Mesendoderm (in vitro differentiated cells): ENCODE measurements around the gene PTPRG.

Experiments used
- DNase-seq: peaks from one replicate; pipeline ENCODE4 v3.0.0; 2013
- H2AK5ac ChIP-seq: 2 replicates; pipeline ENCODE4 v1.6.1; 2013; ENCODE audit warnings: low read length, inconsistent platforms
- H2BK120ac ChIP-seq: 2 replicates; pipeline ENCODE4 v1.6.1; 2013; ENCODE audit warnings: low read depth, mild to moderate bottlenecking, low read length, moderate library complexity, mixed read lengths
- H2BK15ac ChIP-seq: replicated peaks from 2 replicates; pipeline ENCODE4 v1.6.1; 2013; ENCODE audit warnings: low read depth, mild to moderate bottlenecking, moderate library complexity
- H2BK5ac ChIP-seq: 2 replicates; pipeline ENCODE4 v1.6.1; 2013; ENCODE audit warnings: low read length, inconsistent platforms
- H3K18ac ChIP-seq: 2 replicates; pipeline ENCODE4 v1.6.1; 2013; ENCODE audit warnings: mild to moderate bottlenecking, low read length, mixed read lengths
- H3K23ac ChIP-seq: one replicate; pipeline ENCODE4 v1.6.1; 2013; ENCODE audit warnings: low read length
- H3K27ac ChIP-seq: 2 replicates; pipeline ENCODE4 v1.5.1; 2013; ENCODE audit warnings: low read depth, mild to moderate bottlenecking, inconsistent platforms, low read length, moderate library complexity
- H3K27me3 ChIP-seq: 2 replicates; pipeline ENCODE4 v1.6.1; 2013; ENCODE audit warnings: low read length, control low read depth, mild to moderate bottlenecking, inconsistent platforms; ENCODE audit not compliant: insufficient read depth, poor library complexity
- H3K36me3 ChIP-seq: 2 replicates; pipeline ENCODE4 v1.6.1; 2013; ENCODE audit warnings: low read length, inconsistent platforms; ENCODE audit not compliant: control insufficient read depth, insufficient read depth
- H3K4ac ChIP-seq: one replicate; pipeline ENCODE4 v1.6.1; 2013; ENCODE audit warnings: low read depth, mild to moderate bottlenecking, low read length, moderate library complexity
- H3K4me1 ChIP-seq: 2 replicates; pipeline ENCODE4 v1.6.1; 2013; ENCODE audit warnings: low read depth, low read length, inconsistent platforms; ENCODE audit not compliant: control insufficient read depth
- H3K4me2 ChIP-seq: 2 replicates; pipeline ENCODE4 v1.6.1; 2013; ENCODE audit warnings: low read length
- H3K4me3 ChIP-seq: 2 replicates; pipeline ENCODE4 v1.5.1; 2013; ENCODE audit warnings: mild to moderate bottlenecking, low read length
- H3K56ac ChIP-seq: one replicate; pipeline ENCODE4 v1.6.1; 2013; ENCODE audit warnings: low read length
- H3K79me1 ChIP-seq: 2 replicates; pipeline ENCODE4 v1.6.1; 2013; ENCODE audit warnings: low read length, inconsistent platforms
- H3K79me2 ChIP-seq: 2 replicates; pipeline ENCODE4 v1.6.1; 2013; ENCODE audit warnings: mild to moderate bottlenecking, low read length; ENCODE audit not compliant: control insufficient read depth, insufficient read depth
- H3K9ac ChIP-seq: 2 replicates; pipeline ENCODE4 v1.6.1; 2013; ENCODE audit warnings: low read length, inconsistent platforms
- H4K5ac ChIP-seq: one replicate; pipeline ENCODE4 v1.6.1; 2013; ENCODE audit warnings: low read length
- H4K8ac ChIP-seq: one replicate; pipeline ENCODE4 v1.6.1; 2013; ENCODE audit warnings: low read depth, mild to moderate bottlenecking, control low read depth, low read length, moderate library complexity
- WGBS: extraction: QIAGEN DNeasy Blood & Tissue Kit; methylation state at CpG from one replicate; pipeline ENCODE4 v1.1.7; 2013; ENCODE audit warnings: low lambda C conversion rate, missing lambda C conversion rate; ENCODE audit not compliant: insufficient coverage; ENCODE audit errors: extremely low coverage; 5-methylcytosine and 5-hydroxymethylcytosine counted together

Gene PTPRG

DNA sequence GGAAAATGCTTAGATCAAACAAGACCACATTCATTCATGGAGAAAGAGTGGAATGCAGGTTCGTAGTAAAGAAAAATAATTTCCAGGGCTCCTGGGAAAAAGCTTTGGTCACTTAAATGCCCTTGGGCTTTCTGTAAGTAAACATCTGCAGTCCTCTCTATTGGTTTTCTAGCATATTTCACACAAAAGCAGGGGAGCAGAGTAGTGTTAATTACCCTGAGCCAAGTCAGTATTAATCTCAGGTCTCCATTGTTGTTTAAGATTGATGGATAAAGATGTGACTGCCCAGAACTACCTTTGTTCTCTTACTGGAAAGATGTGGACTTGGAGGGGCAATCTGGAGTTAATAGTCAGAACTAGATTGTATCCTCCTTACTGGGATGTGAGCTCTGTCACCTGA, 242.6 kb downstream of the PTPRG start:
- Histone ChIP-seq H2BK5ac (no peak overlapping the region), H3K4me1 (peaks cover 6% of the 10 kb centered on the region), H3K23ac (no peak overlapping the region), H2BK15ac (no peak overlapping the region), H3K79me1 (peaks cover 28% of the 10 kb centered on the region), H4K8ac (no peak overlapping the region), H2BK120ac (no peak overlapping the region), H3K36me3 (no peaks in the 10 kb centered on the region), H3K27me3 (no peaks in the 10 kb centered on the region), H3K4ac (no peak overlapping the region), H4K5ac (no peak overlapping the region), H2AK5ac (no peak overlapping the region), H3K18ac (no peak overlapping the region), H3K4me2 (no peak overlapping the region), H3K4me3 (no peak overlapping the region), H3K79me2 (peaks cover 55% of the 10 kb centered on the region), H3K27ac (no peak overlapping the region), H3K56ac (no peak overlapping the region), H3K9ac (no peak overlapping the region)
- no peak for DNase-seq
- WGBS = no CpG with 5 or more reads among the region's 1 CpG

DNA sequence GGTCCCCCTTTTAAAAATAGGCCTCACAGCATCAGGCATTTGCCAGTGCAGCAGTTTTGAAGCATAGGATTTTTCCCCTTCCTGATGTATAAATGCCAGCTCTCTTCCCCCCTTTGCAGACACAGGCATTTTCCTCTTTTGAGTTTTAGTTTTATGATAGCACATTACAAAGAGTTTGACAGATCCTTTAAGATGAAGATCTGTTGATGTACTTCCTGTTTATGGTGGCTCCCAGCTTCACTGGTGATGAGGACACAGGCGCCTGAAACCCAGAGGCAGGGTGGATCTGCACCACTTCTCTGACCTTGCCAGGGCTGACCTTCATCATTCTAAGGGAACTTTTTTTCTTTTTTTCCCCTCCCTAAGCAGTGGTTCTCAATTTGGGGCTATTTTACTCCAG, 243.4 kb downstream of the PTPRG start:
- H3K4me1 ChIP-seq = peaks cover 6% of the 10 kb centered on the region

DNA sequence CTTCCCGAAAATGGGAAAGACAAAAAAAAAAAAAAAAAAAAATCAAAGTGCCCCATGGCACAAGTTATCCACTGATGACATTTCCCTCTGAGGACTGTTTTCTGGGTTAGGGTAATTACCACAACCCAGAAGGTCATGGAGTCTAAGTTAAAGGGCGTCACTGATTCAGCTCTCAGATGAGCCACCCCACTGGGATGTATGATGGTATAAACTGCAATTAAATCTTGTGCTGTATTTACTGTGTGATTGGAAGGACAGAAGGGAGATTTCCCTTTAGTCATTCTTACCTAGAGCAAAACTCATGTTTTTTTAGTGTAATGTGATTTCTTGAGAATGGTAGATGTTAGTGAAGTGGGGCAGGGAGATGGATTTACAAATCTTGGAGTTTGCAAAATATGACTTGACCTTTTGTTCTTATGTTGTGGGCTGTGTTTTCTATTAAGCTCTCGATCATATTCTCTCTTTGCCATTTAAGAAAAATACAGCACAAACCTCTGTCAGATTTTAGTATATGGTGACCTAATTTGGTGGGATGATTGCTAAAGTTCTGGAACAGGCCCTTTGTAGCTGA, 244.2 kb downstream of the PTPRG start:
- no peak overlapping the region for H3K18ac ChIP-seq
- no peak for DNase-seq
- no peak overlapping the region for H3K4me2 ChIP-seq
- no peak overlapping the region for H3K23ac ChIP-seq
- peaks cover 6% of the 10 kb centered on the region for H3K4me1 ChIP-seq
- no peak overlapping the region for H3K4ac ChIP-seq
- H2AK5ac ChIP-seq = no peak overlapping the region
- no peak overlapping the region for H2BK120ac ChIP-seq
- peaks cover 19% of the 10 kb centered on the region for H3K79me1 ChIP-seq
- H2BK5ac ChIP-seq = no peak overlapping the region
- no peak overlapping the region for H4K5ac ChIP-seq
- no peak overlapping the region for H4K8ac ChIP-seq
- no CpG with 5 or more reads among the region's 3 CpGs for WGBS
- no peaks in the 10 kb centered on the region for H3K27me3 ChIP-seq
- peaks cover 51% of the 10 kb centered on the region for H3K79me2 ChIP-seq
- no peak overlapping the region for H3K56ac ChIP-seq
- H2BK15ac ChIP-seq = no peak overlapping the region
- no peak overlapping the region for H3K9ac ChIP-seq
- no peaks in the 10 kb centered on the region for H3K36me3 ChIP-seq
- H3K4me3 ChIP-seq = no peak overlapping the region
- H3K27ac ChIP-seq = no peak overlapping the region

More for the DNA sequence above, 243.4 kb downstream of the PTPRG start:
- WGBS = no CpG with 5 or more reads among the region's 1 CpG
- Histone ChIP-seq H3K23ac (no peak overlapping the region), H3K9ac (no peak overlapping the region), H3K36me3 (no peaks in the 10 kb centered on the region), H3K79me2 (peaks cover 49% of the 10 kb centered on the region), H4K5ac (no peak overlapping the region), H3K4me2 (no peak overlapping the region), H2AK5ac (no peak overlapping the region), H3K18ac (no peak overlapping the region), H3K4me3 (no peak overlapping the region), H2BK120ac (no peak overlapping the region), H3K79me1 (peaks cover 22% of the 10 kb centered on the region), H4K8ac (no peak overlapping the region), H2BK15ac (no peak overlapping the region), H3K27ac (no peak overlapping the region), H2BK5ac (no peak overlapping the region), H3K4ac (no peak overlapping the region), H3K27me3 (no peaks in the 10 kb centered on the region), H3K56ac (no peak overlapping the region)
- no peak for DNase-seq

DNA sequence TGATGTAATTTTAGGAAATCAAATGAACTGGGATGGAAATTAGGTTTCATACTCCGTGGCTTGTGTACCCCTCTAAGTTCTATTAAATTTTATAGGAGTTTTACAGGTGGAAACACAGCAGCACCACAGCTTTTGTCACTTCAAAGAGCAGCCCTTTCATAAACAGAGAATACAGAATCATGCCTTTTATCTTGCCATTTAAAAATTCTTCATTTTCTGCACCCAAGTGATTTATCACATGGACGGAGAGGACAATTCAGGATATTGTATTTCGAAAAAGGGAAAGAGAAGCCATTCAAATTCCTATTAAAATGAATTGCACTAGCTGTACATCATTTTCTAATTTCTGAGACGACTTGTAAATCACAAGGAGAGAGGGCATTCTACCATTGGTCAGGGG, 245.4 kb downstream of the PTPRG start:
- Histone ChIP-seq H3K36me3 (no peaks in the 10 kb centered on the region), H2BK5ac (no peak overlapping the region), H3K4me3 (no peak overlapping the region), H3K18ac (no peak overlapping the region), H3K23ac (no peak overlapping the region), H3K27me3 (no peaks in the 10 kb centered on the region), H3K4me2 (no peak overlapping the region), H3K56ac (no peak overlapping the region), H3K4ac (no peak overlapping the region), H3K79me2 (peaks cover 56% of the 10 kb centered on the region), H4K8ac (no peak overlapping the region), H4K5ac (no peak overlapping the region), H2AK5ac (no peak overlapping the region), H3K4me1 (peaks cover 6% of the 10 kb centered on the region), H2BK15ac (no peak overlapping the region), H3K9ac (no peak overlapping the region), H3K27ac (no peak overlapping the region), H2BK120ac (no peak overlapping the region), H3K79me1 (peaks cover 20% of the 10 kb centered on the region)
- WGBS = no CpG with 5 or more reads among the region's 4 CpGs
- DNase-seq = no peak

DNA sequence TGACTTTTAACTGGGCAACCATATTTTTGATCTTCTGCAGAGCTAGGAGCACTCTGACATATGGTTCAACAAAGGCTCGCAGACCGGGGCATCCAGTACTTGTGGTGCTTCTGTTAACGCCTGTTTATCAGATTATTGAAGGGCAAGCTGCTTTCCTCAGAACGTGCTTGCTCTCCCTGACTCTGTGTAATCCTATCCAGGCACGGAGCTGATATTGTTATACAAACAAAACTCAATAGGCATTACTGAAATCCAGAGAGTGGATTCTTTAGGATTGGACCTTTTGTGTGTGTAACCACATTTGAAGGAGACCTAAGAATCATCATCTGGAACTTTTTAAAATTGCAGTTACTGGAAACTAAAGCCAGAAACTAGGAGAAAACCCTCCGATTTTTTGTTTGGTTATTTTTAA, 246.5 kb downstream of the PTPRG start:
- no peaks in the 10 kb centered on the region for H3K27me3 ChIP-seq
- H2BK120ac ChIP-seq = no peak overlapping the region
- no peak overlapping the region for H3K56ac ChIP-seq
- peaks cover 6% of the 10 kb centered on the region for H3K4me1 ChIP-seq
- no peak overlapping the region for H2AK5ac ChIP-seq
- H3K27ac ChIP-seq = no peak overlapping the region
- H3K18ac ChIP-seq = no peak overlapping the region
- H3K9ac ChIP-seq = no peak overlapping the region
- H3K36me3 ChIP-seq = no peaks in the 10 kb centered on the region
- no peak overlapping the region for H3K4ac ChIP-seq
- H2BK5ac ChIP-seq = no peak overlapping the region
- peak; percentile 51 for DNase-seq
- no CpG with 5 or more reads among the region's 6 CpGs for WGBS
- no peak overlapping the region for H4K5ac ChIP-seq
- peaks cover 51% of the 10 kb centered on the region for H3K79me2 ChIP-seq
- H3K4me2 ChIP-seq = no peak overlapping the region
- H4K8ac ChIP-seq = no peak overlapping the region
- peaks cover 18% of the 10 kb centered on the region for H3K79me1 ChIP-seq
- H2BK15ac ChIP-seq = no peak overlapping the region
- H3K4me3 ChIP-seq = no peak overlapping the region
- H3K23ac ChIP-seq = no peak overlapping the region

DNA sequence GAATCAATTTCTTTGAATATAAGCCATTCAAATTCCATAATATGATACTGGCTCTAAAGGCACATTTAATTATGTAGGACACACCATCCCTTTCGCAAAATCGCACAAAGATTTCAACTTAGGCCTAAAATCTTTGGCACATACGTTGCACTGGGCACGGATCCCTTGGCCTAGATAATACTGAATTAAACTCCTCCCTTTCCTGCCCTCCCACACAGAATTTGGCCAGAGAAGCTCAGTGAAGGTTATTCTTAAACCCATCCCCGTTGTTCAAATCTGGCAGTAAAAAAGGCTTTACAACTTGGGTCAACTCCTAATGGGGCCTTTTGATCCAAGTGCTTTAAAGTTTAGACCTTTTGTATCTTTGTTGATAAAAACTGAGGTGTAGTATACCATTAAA, 247.2 kb downstream of the PTPRG start:
- H2BK15ac ChIP-seq = no peak overlapping the region
- H3K27ac ChIP-seq = no peak overlapping the region
- WGBS = no CpG with 5 or more reads among the region's 5 CpGs
- H3K79me1 ChIP-seq = peaks cover 16% of the 10 kb centered on the region
- no peak overlapping the region for H3K4ac ChIP-seq
- H3K36me3 ChIP-seq = no peaks in the 10 kb centered on the region
- no peak overlapping the region for H2AK5ac ChIP-seq
- no peak overlapping the region for H4K8ac ChIP-seq
- H2BK120ac ChIP-seq = no peak overlapping the region
- no peak for DNase-seq
- H3K79me2 ChIP-seq = peaks cover 50% of the 10 kb centered on the region
- H2BK5ac ChIP-seq = no peak overlapping the region
- H3K4me1 ChIP-seq = peaks cover 4% of the 10 kb centered on the region
- no peak overlapping the region for H3K4me3 ChIP-seq
- H3K18ac ChIP-seq = no peak overlapping the region
- H3K56ac ChIP-seq = no peak overlapping the region
- no peak overlapping the region for H3K23ac ChIP-seq
- H3K27me3 ChIP-seq = no peaks in the 10 kb centered on the region
- H3K4me2 ChIP-seq = no peak overlapping the region
- H4K5ac ChIP-seq = no peak overlapping the region
- no peak overlapping the region for H3K9ac ChIP-seq
